KMS-11 (cell line): Measurements from ENCODE around the gene PFKFB1.

Experiments
- H2AFZ ChIP-seq: fragments of 200-600 bp; sonication (generic); 2 replicates; pipeline ENCODE4 v1.6.1; 2016; ENCODE audit warnings: antibody characterized with exemption, mixed run types, low read depth
- H3K27ac ChIP-seq: fragments of 200-600 bp; sonication (generic); 2 replicates; pipeline ENCODE4 v1.6.1; 2016; ENCODE audit warnings: mild to moderate bottlenecking, mixed run types
- H3K27me3 ChIP-seq: fragments of 200-600 bp; sonication (generic); 2 replicates; pipeline ENCODE4 v1.6.1; 2017; ENCODE audit warnings: mild to moderate bottlenecking, low read depth, mixed run types, moderate library complexity; ENCODE audit not compliant: insufficient read depth
- H3K36me3 ChIP-seq: fragments of 200-600 bp; sonication (generic); 2 replicates; pipeline ENCODE4 v1.6.1; 2017; ENCODE audit warnings: mild to moderate bottlenecking, mixed run types; ENCODE audit not compliant: insufficient read depth
- H3K4me1 ChIP-seq: fragments of 200-600 bp; sonication (generic); 2 replicates; pipeline ENCODE4 v1.6.1; 2016; ENCODE audit warnings: mild to moderate bottlenecking, low read depth, mixed run types; ENCODE audit not compliant: poor library complexity, severe bottlenecking
- H3K4me2 ChIP-seq: fragments of 200-600 bp; sonication (generic); 2 replicates; pipeline ENCODE4 v1.7.0; 2016; ENCODE audit warnings: mild to moderate bottlenecking, mixed run types
- H3K4me3 ChIP-seq: fragments of 200-600 bp; sonication (generic); IDR thresholded peaks from 2 replicates; pipeline ENCODE4 v1.6.1; 2017; ENCODE audit warnings: low read depth, low read length, mixed read lengths; ENCODE audit not compliant: insufficient read depth
- H3K79me2 ChIP-seq: fragments of 200-600 bp; sonication (generic); 2 replicates; pipeline ENCODE4 v1.6.1; 2016; ENCODE audit warnings: low read depth, mixed run types; ENCODE audit not compliant: insufficient read depth
- H3K9ac ChIP-seq: fragments of 200-600 bp; sonication (generic); 2 replicates; pipeline ENCODE4 v1.6.1; 2016; ENCODE audit warnings: mild to moderate bottlenecking, mixed run types
- H4K20me1 ChIP-seq: fragments of 200-600 bp; sonication (generic); 2 replicates; pipeline ENCODE4 v1.6.1; 2016; ENCODE audit warnings: mild to moderate bottlenecking, mixed run types; ENCODE audit not compliant: insufficient read depth
- TF ChIP-seq, protein P1 (sequence below): fragments of 200-600 bp; sonication (generic); conservative IDR thresholded peaks from 2 replicates; pipeline ENCODE4 v1.6.1; 2017; ENCODE audit warnings: low read depth, mild to moderate bottlenecking, antibody characterized with exemption, low read length, moderate library complexity, mixed read lengths

PFKFB1 gene

GRCh38 chrX:54909941-54910340, 84.0 kb downstream of the PFKFB1 start:
- H3K36me3 ChIP-seq: no peaks in the 10 kb centered on the region
- H3K4me1 ChIP-seq: no peaks in the 10 kb centered on the region
- H3K9ac ChIP-seq: no peak overlapping the region
- no peaks in the 10 kb centered on the region for H4K20me1 ChIP-seq
- H3K4me3 ChIP-seq: no peak overlapping the region
- no peak overlapping the region for H2AFZ ChIP-seq
- no peak overlapping the region for H3K27ac ChIP-seq
- TF ChIP-seq, protein P1, sequence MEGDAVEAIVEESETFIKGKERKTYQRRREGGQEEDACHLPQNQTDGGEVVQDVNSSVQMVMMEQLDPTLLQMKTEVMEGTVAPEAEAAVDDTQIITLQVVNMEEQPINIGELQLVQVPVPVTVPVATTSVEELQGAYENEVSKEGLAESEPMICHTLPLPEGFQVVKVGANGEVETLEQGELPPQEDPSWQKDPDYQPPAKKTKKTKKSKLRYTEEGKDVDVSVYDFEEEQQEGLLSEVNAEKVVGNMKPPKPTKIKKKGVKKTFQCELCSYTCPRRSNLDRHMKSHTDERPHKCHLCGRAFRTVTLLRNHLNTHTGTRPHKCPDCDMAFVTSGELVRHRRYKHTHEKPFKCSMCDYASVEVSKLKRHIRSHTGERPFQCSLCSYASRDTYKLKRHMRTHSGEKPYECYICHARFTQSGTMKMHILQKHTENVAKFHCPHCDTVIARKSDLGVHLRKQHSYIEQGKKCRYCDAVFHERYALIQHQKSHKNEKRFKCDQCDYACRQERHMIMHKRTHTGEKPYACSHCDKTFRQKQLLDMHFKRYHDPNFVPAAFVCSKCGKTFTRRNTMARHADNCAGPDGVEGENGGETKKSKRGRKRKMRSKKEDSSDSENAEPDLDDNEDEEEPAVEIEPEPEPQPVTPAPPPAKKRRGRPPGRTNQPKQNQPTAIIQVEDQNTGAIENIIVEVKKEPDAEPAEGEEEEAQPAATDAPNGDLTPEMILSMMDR: no peak
- H3K79me2 ChIP-seq: no peaks in the 10 kb centered on the region
- no peak overlapping the region for H3K4me2 ChIP-seq
- H3K27me3 ChIP-seq: no peaks in the 10 kb centered on the region

DNA sequence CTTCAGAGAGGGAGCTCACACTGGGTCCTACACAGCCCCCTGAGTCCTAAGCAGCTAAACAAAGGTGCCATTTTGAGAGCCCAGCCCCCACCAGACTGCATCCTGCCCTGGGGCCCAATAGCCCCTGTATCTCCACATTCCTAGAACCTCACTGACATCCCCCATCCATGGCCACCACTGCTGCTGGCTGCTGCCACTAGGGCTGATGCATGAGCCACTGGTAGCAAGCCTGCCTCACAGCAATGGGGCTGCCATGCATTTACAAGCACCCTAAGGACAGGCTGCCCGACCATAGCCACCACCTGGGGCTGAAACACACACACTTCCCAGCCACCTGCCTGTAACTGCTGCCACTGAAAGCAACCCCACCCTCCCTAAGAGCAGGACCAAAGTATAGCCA, 99.8 kb downstream of the PFKFB1 start:
- no peak overlapping the region for H3K27ac ChIP-seq
- no peak overlapping the region for H3K4me3 ChIP-seq
- H3K36me3 ChIP-seq: no peaks in the 10 kb centered on the region
- TF ChIP-seq, protein P1: no peak
- H2AFZ ChIP-seq: no peak overlapping the region
- H4K20me1 ChIP-seq: no peaks in the 10 kb centered on the region
- H3K9ac ChIP-seq: no peak overlapping the region
- no peaks in the 10 kb centered on the region for H3K4me1 ChIP-seq
- no peak overlapping the region for H3K4me2 ChIP-seq
- no peaks in the 10 kb centered on the region for H3K27me3 ChIP-seq
- H3K79me2 ChIP-seq: no peaks in the 10 kb centered on the region

GRCh38 chrX:54891573-54891972, 102.4 kb downstream of the PFKFB1 start:
- no peak overlapping the region for H2AFZ ChIP-seq
- no peak overlapping the region for H3K4me2 ChIP-seq
- H3K36me3 ChIP-seq: no peaks in the 10 kb centered on the region
- H3K79me2 ChIP-seq: no peaks in the 10 kb centered on the region
- TF ChIP-seq, protein P1: peak; percentile 31; the same call in 1 of the 2 replicates
- no peaks in the 10 kb centered on the region for H3K4me1 ChIP-seq
- no peak overlapping the region for H3K9ac ChIP-seq
- H4K20me1 ChIP-seq: no peaks in the 10 kb centered on the region
- no peaks in the 10 kb centered on the region for H3K27me3 ChIP-seq
- H3K4me3 ChIP-seq: no peak overlapping the region
- H3K27ac ChIP-seq: no peak overlapping the region

- Histone ChIP-seq H3K4me2 (no peak overlapping the region), H3K79me2 (no peaks in the 10 kb centered on the region), H3K4me1 (no peaks in the 10 kb centered on the region), H4K20me1 (no peaks in the 10 kb centered on the region), H3K4me3 (no peak overlapping the region), H3K27ac (no peak overlapping the region), H3K36me3 (no peaks in the 10 kb centered on the region), H3K27me3 (no peaks in the 10 kb centered on the region), H2AFZ (no peak overlapping the region), H3K9ac (no peak overlapping the region)
- TF ChIP-seq, protein P1: no peak
These were observed 108.2 kb downstream of the PFKFB1 start for GRCh38 chrX:54885740-54886139.
